ENCODE measurements around the gene TGM5. TPM values are rescaled to one million over a fixed set of nuclear protein-coding genes. Genes with fewer than 3 reads are reported as not detected.

TGM5 gene
- total RNA-seq, 1 donor from 2014 or later = not detected

GRCh38 chr15:43183270-43183669, 83.5 kb downstream of the TGM5 start:
- no peak for ATAC-seq
- intact Hi-C loops (cut with DNase I) = no loop called here
- no peak for DNase-seq (ENCODE audit: missing footprints)

Other genes with a start within 250 kb of the TGM5 start
- 20.2 TPM for gene UBR1, start 160.9 kb downstream of the TGM5 start, total RNA-seq
- 11.7 TPM for gene TMEM62, start 133.3 kb downstream of the TGM5 start, total RNA-seq
- gene CCNDBP1, start 81.5 kb downstream of the TGM5 start, total RNA-seq = 54.6 TPM
- 0.57 TPM for gene EPB42, start 45.9 kb downstream of the TGM5 start, total RNA-seq
- gene TGM7, start 35.3 kb upstream of the TGM5 start, total RNA-seq = not detected
- 6.0 TPM for gene LCMT2, start 63.6 kb upstream of the TGM5 start, total RNA-seq
- 13.1 TPM for gene ZSCAN29, start 104.1 kb upstream of the TGM5 start, total RNA-seq
- gene TUBGCP4, start 104.2 kb upstream of the TGM5 start, total RNA-seq = 12.5 TPM
- 24.3 TPM for gene TP53BP1, start 226.2 kb upstream of the TGM5 start, total RNA-seq

All from Right ventricle myocardium inferior (tissue), 1 donor.